H9 (cell line): ENCODE measurements around the gene C19orf47. TPM values are rescaled to one million over a fixed set of nuclear protein-coding genes. Genes with fewer than 3 reads are reported as not detected.

Source experiments
- DNase-seq: peaks from one replicate; pipeline ENCODE4 v3.0.0-alpha.2; 2017
- H2AFZ ChIP-seq: one replicate; pipeline ENCODE4 v1.6.1; 2013; ENCODE audit warnings: mild to moderate bottlenecking, low read length, control low read depth, moderate library complexity
- H2AK5ac ChIP-seq: 2 replicates; pipeline ENCODE4 v1.6.1; 2013; ENCODE audit warnings: low read length, control low read depth, mixed read lengths; ENCODE audit not compliant: insufficient read length
- H2BK120ac ChIP-seq: one replicate; pipeline ENCODE4 v1.6.1; 2013; ENCODE audit warnings: low read depth, mild to moderate bottlenecking, low read length, control low read depth, inconsistent platforms; ENCODE audit not compliant: poor library complexity, severe bottlenecking
- H2BK12ac ChIP-seq: 2 replicates; pipeline ENCODE4 v1.6.1; 2013; ENCODE audit warnings: low read length, control low read depth, mixed read lengths, low read depth; ENCODE audit not compliant: insufficient read length
- H2BK15ac ChIP-seq: 2 replicates; pipeline ENCODE4 v1.6.1; 2013; ENCODE audit warnings: low read depth, low read length, control low read depth
- H2BK20ac ChIP-seq: one replicate; pipeline ENCODE4 v1.6.1; 2013; ENCODE audit warnings: low read depth, mild to moderate bottlenecking, low read length, control low read depth, inconsistent platforms; ENCODE audit not compliant: poor library complexity, severe bottlenecking
- H2BK5ac ChIP-seq: 2 replicates; pipeline ENCODE4 v1.6.1; 2013; ENCODE audit warnings: low read length, control low read depth, mixed read lengths; ENCODE audit not compliant: insufficient read length
- H3K14ac ChIP-seq: 2 replicates; pipeline ENCODE4 v1.6.1; 2013; ENCODE audit warnings: low read length, control low read depth; ENCODE audit not compliant: insufficient read depth
- H3K18ac ChIP-seq: 2 replicates; pipeline ENCODE4 v1.6.1; 2013; ENCODE audit warnings: low read depth, mild to moderate bottlenecking, mixed read lengths, low read length, control low read depth; ENCODE audit not compliant: insufficient read length
- H3K23ac ChIP-seq: 2 replicates; pipeline ENCODE4 v1.6.1; 2013; ENCODE audit warnings: low read length, control low read depth, mixed read lengths, low read depth; ENCODE audit not compliant: insufficient read length
- H3K23me2 ChIP-seq: 2 replicates; pipeline ENCODE4 v1.6.1; 2013; ENCODE audit warnings: low read depth, mild to moderate bottlenecking, mixed read lengths, low read length, control low read depth; ENCODE audit not compliant: insufficient read length, poor library complexity, severe bottlenecking
- H3K27ac ChIP-seq: 2 replicates; pipeline ENCODE4 v1.5.1; 2013; ENCODE audit warnings: low read length, control low read depth, mixed read lengths, low read depth; ENCODE audit not compliant: insufficient read length
- H3K27me3 ChIP-seq: 2 replicates; pipeline ENCODE4 v1.6.1; 2013; ENCODE audit warnings: low read length, control low read depth, inconsistent platforms; ENCODE audit not compliant: insufficient read depth
- H3K4ac ChIP-seq: 2 replicates; pipeline ENCODE4 v1.6.1; 2013; ENCODE audit warnings: low read depth, mild to moderate bottlenecking, control low read depth, inconsistent platforms, low read length, moderate library complexity
- H3K4me1 ChIP-seq: 2 replicates; pipeline ENCODE4 v1.6.1; 2013; ENCODE audit warnings: low read length, control low read depth, inconsistent platforms; ENCODE audit not compliant: insufficient read depth
- H3K4me2 ChIP-seq: 2 replicates; pipeline ENCODE4 v1.6.1; 2013; ENCODE audit warnings: low read length, control low read depth, mixed read lengths; ENCODE audit not compliant: insufficient read length, insufficient read depth
- H3K56ac ChIP-seq: 2 replicates; pipeline ENCODE4 v1.6.1; 2013; ENCODE audit warnings: low read depth, mild to moderate bottlenecking, mixed read lengths, low read length, control low read depth; ENCODE audit not compliant: insufficient read length
- H3K79me1 ChIP-seq: 2 replicates; pipeline ENCODE4 v1.6.1; 2013; ENCODE audit warnings: low read depth, mild to moderate bottlenecking, moderate library complexity, low read length, control low read depth, inconsistent platforms; ENCODE audit not compliant: insufficient read depth, poor library complexity, severe bottlenecking
- H3K79me2 ChIP-seq: 2 replicates; pipeline ENCODE4 v1.6.1; 2013; ENCODE audit warnings: low read length, control low read depth, inconsistent platforms; ENCODE audit not compliant: insufficient read depth
- H3K9ac ChIP-seq: 2 replicates; pipeline ENCODE4 v1.6.1; 2013; ENCODE audit warnings: low read length, control low read depth, mixed read lengths; ENCODE audit not compliant: insufficient read length; ENCODE audit errors: extremely low read depth
- H3K9me3 ChIP-seq: one replicate; pipeline ENCODE4 v1.6.1; 2013; ENCODE audit warnings: low read depth, low read length, inconsistent platforms; ENCODE audit not compliant: control insufficient read depth
- H3T11ph ChIP-seq: one replicate; pipeline ENCODE4 v1.6.1; 2013; ENCODE audit warnings: mild to moderate bottlenecking, low read length, control low read depth, inconsistent platforms
- H4K20me1 ChIP-seq: one replicate; pipeline ENCODE4 v1.6.1; 2013; ENCODE audit not compliant: control insufficient read depth, insufficient read length, insufficient read depth
- H4K5ac ChIP-seq: 2 replicates; pipeline ENCODE4 v1.6.1; 2013; ENCODE audit warnings: low read depth, mild to moderate bottlenecking, mixed read lengths, low read length, control low read depth; ENCODE audit not compliant: insufficient read length
- H4K8ac ChIP-seq: replicated peaks from 2 replicates; pipeline ENCODE4 v1.6.1; 2013; ENCODE audit warnings: low read length, control low read depth, mixed read lengths, low read depth; ENCODE audit not compliant: insufficient read length
- H4K91ac ChIP-seq: 2 replicates; pipeline ENCODE4 v1.6.1; 2013; ENCODE audit warnings: low read depth, mild to moderate bottlenecking, moderate library complexity, mixed read lengths, low read length, control low read depth; ENCODE audit not compliant: insufficient read length
- H3K27ac Mint-ChIP-seq, 3 experiments: 2 replicates in 2 of 3; 3 replicates in 1 of 3; pipeline ENCODE4 v1.8.0; 2020 to 2021; ENCODE audit warnings: mixed read lengths in 3 of 3, mild to moderate bottlenecking in 1 of 3, moderate library complexity in 1 of 3
- H3K27me3 Mint-ChIP-seq: 2 replicates; pipeline ENCODE4 v1.8.0; 2021; ENCODE audit warnings: low read depth, mild to moderate bottlenecking, moderate library complexity, mixed read lengths
- H3K36me3 Mint-ChIP-seq, 3 experiments: 2 replicates in 2 of 3; 3 replicates in 1 of 3; pipeline ENCODE4 v1.8.0; 2020 to 2021; ENCODE audit warnings: low read depth in 3 of 3, mixed read lengths in 3 of 3; ENCODE audit not compliant: insufficient read depth in 1 of 3
- H3K4me1 Mint-ChIP-seq, 2 experiments: 2 replicates each; pipeline ENCODE4 v1.8.0; 2020; ENCODE audit warnings: mixed read lengths in 2 of 2
- H3K4me3 Mint-ChIP-seq, 2 experiments: 2 replicates in 1 of 2; 3 replicates in 1 of 2; pipeline ENCODE4 v1.8.0; 2020 to 2021; ENCODE audit warnings: mild to moderate bottlenecking in 2 of 2, mixed read lengths in 2 of 2, moderate library complexity in 1 of 2
- H3K9me3 Mint-ChIP-seq, 2 experiments: 2 replicates in 1 of 2; 3 replicates in 1 of 2; pipeline ENCODE4 v1.8.0; 2020; ENCODE audit warnings: mild to moderate bottlenecking in 2 of 2, mixed read lengths in 2 of 2, moderate library complexity in 1 of 2
- CTCF ChIP-seq: fragments of 200-600 bp; sonication (generic); conservative IDR thresholded peaks from 3 replicates; pipeline ENCODE4 v1.8.0; 2021; ENCODE audit warnings: antibody characterized with exemption, mild to moderate bottlenecking
- WGBS: extraction: QIAGEN DNeasy Blood & Tissue Kit; methylation state at CpG from one replicate; pipeline ENCODE4 v1.1.7; 2013; ENCODE audit warnings: missing lambda C conversion rate, low lambda C conversion rate, mixed read lengths; ENCODE audit not compliant: insufficient read length; ENCODE audit errors: extremely low coverage; 5-methylcytosine and 5-hydroxymethylcytosine counted together
- total RNA-seq: library from RNA; stranded (reverse); gene quantifications from 2 replicates; pipeline ENCODE4 v1.2.1, GENCODE V29; 2021

Gene C19orf47
- total RNA-seq, 1 experiment from 2014 or later: 19.4 TPM

GRCh38 chr19:40313229-40313983, 34.8 kb downstream of the C19orf47 start:
- WGBS: no CpG with 5 or more reads among the region's 9 CpGs
- Histone ChIP-seq H3K79me2 (no peaks in the 10 kb centered on the region), H2AFZ (no peak overlapping the region), H3K23ac (no peak overlapping the region), H4K8ac (no peak overlapping the region), H3K79me1 (no peaks in the 10 kb centered on the region), H2AK5ac (no peak overlapping the region), H3T11ph (no peak overlapping the region), H3K4me1 (no peaks in the 10 kb centered on the region), H3K18ac (no peak overlapping the region), H4K91ac (no peak overlapping the region), H2BK120ac (no peak overlapping the region), H3K27ac (no peak overlapping the region), H2BK5ac (no peak overlapping the region), H3K4me2 (no peak overlapping the region), H4K20me1 (no peaks in the 10 kb centered on the region), H3K9ac (no peak overlapping the region), H3K9me3 (no peaks in the 10 kb centered on the region), H2BK12ac (no peak overlapping the region), H3K23me2 (no peaks in the 10 kb centered on the region), H3K14ac (no peak overlapping the region), H2BK20ac (no peak overlapping the region), H3K56ac (no peak overlapping the region), H3K27me3 (no peaks in the 10 kb centered on the region), H4K5ac (no peak overlapping the region), H3K4ac (no peak overlapping the region), H2BK15ac (no peak overlapping the region)
- TF ChIP-seq CTCF: no peak
- 0 out of 4 replicates have a peak, but pooled peaks cover 0 to under 1% of the 10 kb centered on the region in 2 experiments for H3K4me1 Mint-ChIP-seq
- no peaks in the 10 kb centered on the region for H3K27me3 Mint-ChIP-seq
- H3K36me3 Mint-ChIP-seq: peaks cover 0 to 5% (median 2%) of the 10 kb centered on the region in 3 experiments; a peak in 3 of 7 replicates
- no peaks in the 10 kb centered on the region for H3K9me3 Mint-ChIP-seq
- no peak overlapping the region for H3K27ac Mint-ChIP-seq
- no peak overlapping the region for H3K4me3 Mint-ChIP-seq
- DNase-seq: no peak
